NB4 (cell line): ENCODE measurements around the gene DEUP1.

ENCODE experiments used
- DNase-seq: peaks from one replicate; pipeline ENCODE4 v3.0.0; 2010; ENCODE audit warnings: low read depth
- H3K4me3 ChIP-seq: one replicate; pipeline ENCODE4 v1.5.1; 2011; ENCODE audit warnings: mild to moderate bottlenecking, low read depth, low read length, moderate library complexity
- CTCF ChIP-seq: IDR thresholded peaks from one replicate; pipeline ENCODE4 v1.5.1; 2012; ENCODE audit warnings: low read depth, low read length
- MYC ChIP-seq: IDR thresholded peaks from 2 replicates; pipeline ENCODE4 v1.6.1; 2011; ENCODE audit warnings: low read depth, low read length

Gene DEUP1

GRCh38 chr11:93487032-93487483 lies 156.5 kb downstream of the DEUP1 start:
- peak; percentile 69 for DNase-seq
- TF ChIP-seq MYC = 0 out of 2 replicates have a peak, but pooled peaks have one; percentile 10
- no peak for TF ChIP-seq CTCF

More at GRCh38 chr11:93487032-93487483, 156.5 kb downstream of the DEUP1 start:
- H3K4me3 ChIP-seq = no peak overlapping the region
